B cell (primary cell): ENCODE measurements around the gene KCTD5. TPM values are rescaled to one million over a fixed set of nuclear protein-coding genes. Genes with fewer than 3 reads are reported as not detected.
A peak's percentile ranks its signal among the peaks of the same experiment; 100 is the strongest.
"Not testable (repeated sequence)": the region's sequence is repeated elsewhere in the genome, so short reads cannot be mapped to it uniquely, and the experiment has no call there.

Experiments used
- ATAC-seq: fragments of 200-7000 bp; cut with Tn5 transposase; one replicate; pipeline ENCODE4 v1.10.0; 2021; ENCODE audit warnings: low read depth, mild to moderate bottlenecking, moderate number of reproducible peaks, moderate library complexity
- CTCF ChIA-PET: fragments of 350-600 bp; sonication (Branson Sonifier 250); formaldehyde crosslinking; loops from one replicate; lab custom pipeline; 2021; ENCODE audit warnings: antibody characterized with exemption, inconsistent platforms; lab: Charles Lee
- POLR2A ChIA-PET: fragments of 350-600 bp; sonication (Branson Sonifier 250); formaldehyde crosslinking; loops from one replicate; lab custom pipeline; 2021; ENCODE audit warnings: antibody characterized with exemption; lab: Charles Lee
- DNase-seq: peaks from one replicate; pipeline ENCODE4 v3.0.0; 2013
- H2AFZ ChIP-seq: 2 replicates; pipeline ENCODE4 v1.6.1; 2012; ENCODE audit warnings: mild to moderate bottlenecking, low read depth, low read length; ENCODE audit not compliant: insufficient read depth, poor library complexity, severe bottlenecking
- H3K27ac ChIP-seq, 2 donors: 1 replicate in 1 of 2; 2 replicates in 1 of 2; pipeline ENCODE4 v1.5.1; 2012 to 2013; ENCODE audit warnings: low read length in 2 of 2, mild to moderate bottlenecking in 2 of 2, moderate library complexity in 1 of 2
- H3K27me3 ChIP-seq, 4 experiments: fragments of 200-600 bp in 1 of 4; sonication (generic) in 1 of 4; replicated peaks in 1 of 4; 1 replicate in 2 of 4; 2 replicates in 2 of 4; pipeline versions ENCODE4 v1.6.1 to v1.7.0; 2013 to 2016; ENCODE audit warnings: low read length in 3 of 4, mild to moderate bottlenecking in 2 of 4, mixed read lengths in 1 of 4, moderate library complexity in 1 of 4; ENCODE audit not compliant: insufficient read depth in 4 of 4, control insufficient read depth in 3 of 4; ENCODE audit errors: control extremely low read depth in 1 of 4
- H3K36me3 ChIP-seq, 2 experiments: replicated peaks in 1 of 2; 1 replicate in 1 of 2; 2 replicates in 1 of 2; pipeline versions ENCODE4 v1.6.1 to v1.7.1; 2013; ENCODE audit warnings: low read length in 1 of 2; ENCODE audit not compliant: insufficient read depth in 2 of 2, control insufficient read depth in 1 of 2; ENCODE audit errors: control extremely low read depth in 1 of 2, extremely low read depth in 1 of 2
- H3K4me1 ChIP-seq, 2 donors: fragments of 200-600 bp in 1 of 2; sonication (generic) in 1 of 2; 1 replicate in 1 of 2; 2 replicates in 1 of 2; pipeline versions ENCODE4 v1.5.1 to v1.6.1; 2013 to 2017; ENCODE audit warnings: low read length in 2 of 2; ENCODE audit not compliant: control insufficient read depth in 2 of 2, insufficient read depth in 2 of 2
- H3K4me2 ChIP-seq: replicated peaks from 2 replicates; pipeline ENCODE3; 2012; ENCODE audit warnings: mild to moderate bottlenecking, low read depth, low read length; ENCODE audit not compliant: poor library complexity, severe bottlenecking
- H3K4me3 ChIP-seq, 5 experiments: fragments of 200-600 bp in 1 of 5; sonication (generic) in 1 of 5; 1 replicate in 3 of 5; 2 replicates in 2 of 5; pipeline versions ENCODE4 v1.5.1 to v1.7.0; 2011 to 2016; ENCODE audit warnings: low read length in 4 of 5, mild to moderate bottlenecking in 4 of 5, low read depth in 2 of 5, control low read depth in 1 of 5, moderate library complexity in 1 of 5; ENCODE audit not compliant: insufficient read depth in 1 of 5; ENCODE audit errors: control extremely low read depth in 1 of 5, extremely low read depth in 1 of 5
- H3K79me2 ChIP-seq: fragments of 200-600 bp; sonication (generic); one replicate; pipeline ENCODE4 v1.6.0; 2016; ENCODE audit warnings: low read length; ENCODE audit not compliant: control insufficient read depth, insufficient read depth
- H3K9ac ChIP-seq: fragments of 200-600 bp; sonication (generic); 2 replicates; pipeline ENCODE4 v1.6.1; 2017; ENCODE audit warnings: mild to moderate bottlenecking, low read length, moderate library complexity
- H3K9me3 ChIP-seq, 3 donors: one replicate each; pipeline versions ENCODE4 v1.6.1 to v1.7.1; 2013; ENCODE audit warnings: low read length in 2 of 3; ENCODE audit not compliant: control insufficient read depth in 2 of 3, insufficient read depth in 1 of 3; ENCODE audit errors: control extremely low read depth in 1 of 3
- H4K20me1 ChIP-seq: 2 replicates; pipeline ENCODE4 v1.6.0; 2012; ENCODE audit warnings: mild to moderate bottlenecking, low read length; ENCODE audit not compliant: insufficient read depth, control insufficient read depth, poor library complexity, severe bottlenecking
- H3K27ac Mint-ChIP-seq: one replicate; pipeline ENCODE4 v1.8.0; 2021; ENCODE audit warnings: mixed read lengths
- H3K27me3 Mint-ChIP-seq: one replicate; pipeline ENCODE4 v1.8.0; 2021; ENCODE audit warnings: mixed read lengths
- H3K4me1 Mint-ChIP-seq: one replicate; pipeline ENCODE4 v1.8.0; 2021; ENCODE audit warnings: mixed read lengths
- H3K4me3 Mint-ChIP-seq: one replicate; pipeline ENCODE4 v1.8.0; 2021; ENCODE audit warnings: mixed read lengths
- H3K9me3 Mint-ChIP-seq: one replicate; pipeline ENCODE4 v1.8.0; 2022; ENCODE audit warnings: mixed read lengths; ENCODE audit not compliant: insufficient read depth
- CTCF ChIP-seq: fragments of 200-600 bp; IDR thresholded peaks from one replicate; pipeline ENCODE4 v1.8.0; 2022; ENCODE audit warnings: antibody characterized with exemption, mild to moderate bottlenecking
- EZH2 ChIP-seq: IDR thresholded peaks from 2 replicates; pipeline ENCODE4 v1.6.1; 2012; ENCODE audit warnings: borderline replicate concordance, low read depth, mild to moderate bottlenecking, moderate library complexity, low read length; ENCODE audit not compliant: insufficient read depth, poor library complexity, severe bottlenecking
- WGBS: methylation state at CpG from one replicate; pipeline ENCODE4 v1.1.5; 2013; ENCODE audit warnings: missing lambda C conversion rate; ENCODE audit not compliant: insufficient coverage; 5-methylcytosine and 5-hydroxymethylcytosine counted together
- intact Hi-C: fragments of 100-400 bp; cut with micrococcal nuclease; formaldehyde crosslinking; loops from one replicate; pipeline ENCODE4 v1.10.0; 2022
- polyA plus RNA-seq: library from polyadenylated mRNA; depleted of rRNA; stranded (reverse); fragments of >200 nt; gene quantifications from 2 replicates; pipeline ENCODE4 v1.2.3, GENCODE V29; 2012
- total RNA-seq, 2 donors: library from RNA; stranded (reverse); fragments of 120-200 nt in 1 of 2; gene quantifications; 1 replicate in 1 of 2; 2 replicates in 1 of 2; pipeline versions ENCODE4 v1.2.3 to v1.2.4, GENCODE V29; 2013 to 2022

KCTD5 gene
- total and polyA plus RNA-seq, 2 donors (not counting 1 experiment from before 2014, with no cell fraction given): 17.2 to 37.3 TPM

GRCh38 chr16:2720719-2721633, 38.7 kb downstream of the KCTD5 start:
- Mint-ChIP-seq H3K9me3 (no peaks in the 10 kb centered on the region), H3K4me3 (peak overlapping the region; percentile 83), H3K27me3 (peaks cover 12% of the 10 kb centered on the region), H3K27ac (peak overlapping the region; percentile 82), H3K4me1 (peaks cover 4% of the 10 kb centered on the region)
- Histone ChIP-seq H3K4me3 (peak overlapping the region in 4 of 5 experiments; percentile 49 to 70 (median 65)), H3K79me2 (no peaks in the 10 kb centered on the region), H2AFZ (peak overlapping the region; percentile 91), H3K9ac (peak overlapping the region; percentile 69), H3K4me2 (peak overlapping the region; percentile 86), H3K27me3 (peaks cover 0 to 9% (median 4%) of the 10 kb centered on the region in 4 experiments), H3K9me3 (no peaks in the 10 kb centered on the region), H3K4me1 (peaks cover 3 to 13% of the 10 kb centered on the region in 2 donors), H4K20me1 (no peaks in the 10 kb centered on the region), H3K27ac (peak overlapping the region; percentile 12 to 67), H3K36me3 (no peaks in the 10 kb centered on the region)
- ChIA-PET POLR2A (interaction anchor here (0.5 to 0.9 kb wide), 2 partner anchors 34 to 187 kb away, joined by 3 to 4 read pairs; no protein-coding TSS in a partner anchor), CTCF (interaction anchor here (0.7 to 1.6 kb wide), 2 partner anchors 18 to 1533 kb away, joined by 3 read pairs; no protein-coding TSS in a partner anchor)
- intact Hi-C loops: loop anchor here (1.0 to 2.0 kb wide), 5 partner anchors 31 to 147 kb away; partner anchors contain the start of genes ELOB, KCTD5 and SRRM2
- DNase-seq: peak; percentile 91
- peak; percentile 92 for ATAC-seq
- no peak for TF ChIP-seq EZH2
- peak; percentile 88 for TF ChIP-seq CTCF
- 2% methylated on average over 83 of the region's 99 CpGs for WGBS

- intact Hi-C loops: loop anchor here (1.0 to 2.0 kb wide), 5 partner anchors 31 to 147 kb away; partner anchors contain the start of genes ELOB, KCTD5 and SRRM2
- WGBS: 45% methylated on average over 9 of the region's 14 CpGs
- ChIA-PET POLR2A (interaction anchor here (0.5 kb wide), 1 partner anchor 188 kb away, joined by 4 read pairs; no protein-coding TSS in a partner anchor), CTCF (interaction anchor here (0.7 to 1.6 kb wide), 2 partner anchors 18 to 1532 kb away, joined by 3 read pairs; no protein-coding TSS in a partner anchor)
- H3K27me3 ChIP-seq: peaks cover 0 to 11% (median 4%) of the 10 kb centered on the region in 4 experiments
- peaks cover 3 to 12% of the 10 kb centered on the region in 2 donors for H3K4me1 ChIP-seq
- Mint-ChIP-seq H3K27me3 (peaks cover 12% of the 10 kb centered on the region), H3K27ac (peak overlapping the region; percentile 41), H3K4me3 (peak overlapping the region; percentile 72)
- H3K36me3 ChIP-seq, H4K20me1 ChIP-seq, H3K79me2 ChIP-seq, H3K4me1 Mint-ChIP-seq, DNase-seq, H3K9me3 Mint-ChIP-seq, H3K9me3 ChIP-seq, ATAC-seq: not testable (repeated sequence)
- H3K27ac ChIP-seq: peak overlapping the region in 1 of 2 donors; percentile 39
- peak overlapping the region; percentile 69 for H3K9ac ChIP-seq
- H2AFZ ChIP-seq: peak overlapping the region; percentile 91
- peak overlapping the region in 4 of 5 experiments; percentile 49 to 70 (median 65) for H3K4me3 ChIP-seq
- H3K4me2 ChIP-seq: peak overlapping the region; percentile 86
These were observed 39.4 kb downstream of the KCTD5 start for GRCh38 chr16:2721634-2722173.
